Keratinocyte (primary cell): ENCODE data around the gene TMCC1. TPM values are rescaled to one million over a fixed set of nuclear protein-coding genes. Genes with fewer than 3 reads are reported as not detected.

ENCODE experiments used
- DNase-seq: peaks from one replicate; pipeline ENCODE4 v3.0.0-alpha.2; 2011; ENCODE audit warnings: low read depth, missing footprints, low spot score
- FAIRE-seq: peaks from 2 replicates; lab custom pipeline; 2011; peaks lifted over from hg19 to GRCh38; lab: Jason Lieb, UNC
- H2AFZ ChIP-seq: 2 replicates; pipeline ENCODE4 v1.6.0; 2012; ENCODE audit warnings: low read length, control low read depth, inconsistent platforms; ENCODE audit not compliant: control insufficient read depth
- H3K27ac ChIP-seq: 2 replicates; pipeline ENCODE4 v1.5.1; 2011; ENCODE audit warnings: low read length; ENCODE audit not compliant: control insufficient read depth, insufficient read depth
- H3K27me3 ChIP-seq: 3 replicates; pipeline ENCODE4 v1.6.0; 2011; ENCODE audit warnings: low read length; ENCODE audit not compliant: control insufficient read depth, insufficient read depth; ENCODE audit errors: extremely low read depth
- H3K36me3 ChIP-seq, 2 experiments: 2 replicates in 1 of 2; 3 replicates in 1 of 2; pipeline ENCODE4 v1.5.1; 2011; ENCODE audit warnings: low read length in 2 of 2, mild to moderate bottlenecking in 1 of 2; ENCODE audit not compliant: control insufficient read depth in 2 of 2, insufficient read depth in 2 of 2; ENCODE audit errors: extremely low read depth in 1 of 2
- H3K4me1 ChIP-seq: 3 replicates; pipeline ENCODE4 v1.5.1; 2011; ENCODE audit warnings: low read length; ENCODE audit not compliant: control insufficient read depth, insufficient read depth; ENCODE audit errors: extremely low read depth
- H3K4me2 ChIP-seq: 3 replicates; pipeline ENCODE4 v1.6.0; 2011; ENCODE audit warnings: low read depth, low read length; ENCODE audit not compliant: control insufficient read depth, insufficient read depth; ENCODE audit errors: extremely low read depth
- H3K4me3 ChIP-seq, 3 experiments: fragments of 200-600 bp in 1 of 3; sonication (generic) in 1 of 3; 2 replicates in 2 of 3; 3 replicates in 1 of 3; pipeline ENCODE4 v1.5.1; 2011 to 2016; ENCODE audit warnings: low read length in 3 of 3, mild to moderate bottlenecking in 3 of 3, control low read depth in 2 of 3, inconsistent platforms in 1 of 3, low read depth in 1 of 3, mixed read lengths in 1 of 3, mixed run types in 1 of 3, moderate library complexity in 1 of 3; ENCODE audit not compliant: control insufficient read depth in 2 of 3, insufficient read depth in 2 of 3; ENCODE audit errors: extremely low read depth in 1 of 3
- H3K79me2 ChIP-seq: 2 replicates; pipeline ENCODE4 v1.6.0; 2012; ENCODE audit warnings: low read length; ENCODE audit not compliant: control insufficient read depth, insufficient read depth
- H3K9ac ChIP-seq: 3 replicates; pipeline ENCODE4 v1.6.0; 2011; ENCODE audit warnings: low read length; ENCODE audit not compliant: control insufficient read depth, insufficient read depth; ENCODE audit errors: extremely low read depth
- H3K9me1 ChIP-seq: 3 replicates; pipeline ENCODE4 v1.6.0; 2011; ENCODE audit warnings: low read length; ENCODE audit not compliant: control insufficient read depth, insufficient read depth; ENCODE audit errors: extremely low read depth
- H3K9me3 ChIP-seq: 2 replicates; pipeline ENCODE4 v1.5.1; 2012; ENCODE audit warnings: low read depth, low read length; ENCODE audit not compliant: control insufficient read depth
- H4K20me1 ChIP-seq: 3 replicates; pipeline ENCODE4 v1.6.0; 2011; ENCODE audit warnings: low read length; ENCODE audit not compliant: control insufficient read depth, insufficient read depth; ENCODE audit errors: extremely low read depth
- EZH2 ChIP-seq: IDR thresholded peaks from one replicate; pipeline ENCODE4 v1.6.1; 2012; ENCODE audit warnings: inconsistent platforms, mild to moderate bottlenecking, low read length, moderate library complexity
- dilution Hi-C: fragments of 300-500 bp; cut with MboI; formaldehyde crosslinking; loops from one replicate; pipeline ENCODE4 v1.7.0; 2020; ENCODE audit warnings: low sequenced_read_pairs; ENCODE audit not compliant: extremely low pct_ligation_motif_present
- polyA plus RNA-seq, 5 experiments: library from polyadenylated mRNA; depleted of rRNA in 3 of 5; stranded (reverse) in 3 of 5; stranded (forward) in 1 of 5; unstranded in 1 of 5; fragments of >200 nt; gene quantifications; 1 replicate in 1 of 5; 2 replicates in 3 of 5; 3 replicates in 1 of 5; pipeline versions ENCODE4 v1.2.1 to v1.2.3, GENCODE V29; 2011 to 2012; ENCODE audit warnings: missing spikeins in 2 of 5, low read depth in 1 of 5, low replicate concordance in 1 of 5
- TF ChIP-seq, protein P1 (sequence below), 3 experiments: IDR thresholded peaks in 1 of 3; conservative IDR thresholded peaks in 1 of 3; optimal IDR thresholded peaks in 1 of 3; 2 replicates in 2 of 3; 3 replicates in 1 of 3; pipeline versions ENCODE3 to v1.5.1; 2011; ENCODE audit warnings: low read length in 3 of 3, mild to moderate bottlenecking in 3 of 3, moderate library complexity in 2 of 3, control low read depth in 1 of 3, inconsistent platforms in 1 of 3; ENCODE audit not compliant: insufficient read depth in 2 of 3; ENCODE audit errors: extremely low read depth in 1 of 3

The TMCC1 gene
- polyA plus RNA-seq, 1 donor (not counting 4 experiments of a cell fraction or from before 2014, with no cell fraction given) = 27.7 TPM

DNA sequence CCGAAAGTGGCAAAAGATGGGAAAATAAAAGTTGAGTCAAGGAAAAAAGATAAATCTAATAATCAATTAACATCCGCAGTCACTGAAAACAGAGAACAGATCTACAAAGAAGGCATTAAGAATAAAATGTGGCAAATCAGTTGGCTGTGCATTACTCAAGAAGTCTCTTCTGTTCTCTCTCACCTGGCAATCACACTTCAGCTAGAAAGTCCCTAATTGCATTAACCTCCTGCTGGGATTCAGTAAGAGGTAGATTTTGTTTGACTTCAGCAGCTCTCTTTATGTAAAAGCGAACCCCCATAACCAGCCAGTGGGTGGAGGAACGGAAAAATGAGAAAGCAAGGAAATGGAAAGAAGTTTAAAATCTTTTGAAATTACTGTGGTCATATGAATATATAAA lies 192.3 kb downstream of the TMCC1 start:
- peaks cover 0 to 2% of the 10 kb centered on the region in 2 experiments for H3K36me3 ChIP-seq
- H3K4me3 ChIP-seq = no peak overlapping the region
- TF ChIP-seq, protein P1, sequence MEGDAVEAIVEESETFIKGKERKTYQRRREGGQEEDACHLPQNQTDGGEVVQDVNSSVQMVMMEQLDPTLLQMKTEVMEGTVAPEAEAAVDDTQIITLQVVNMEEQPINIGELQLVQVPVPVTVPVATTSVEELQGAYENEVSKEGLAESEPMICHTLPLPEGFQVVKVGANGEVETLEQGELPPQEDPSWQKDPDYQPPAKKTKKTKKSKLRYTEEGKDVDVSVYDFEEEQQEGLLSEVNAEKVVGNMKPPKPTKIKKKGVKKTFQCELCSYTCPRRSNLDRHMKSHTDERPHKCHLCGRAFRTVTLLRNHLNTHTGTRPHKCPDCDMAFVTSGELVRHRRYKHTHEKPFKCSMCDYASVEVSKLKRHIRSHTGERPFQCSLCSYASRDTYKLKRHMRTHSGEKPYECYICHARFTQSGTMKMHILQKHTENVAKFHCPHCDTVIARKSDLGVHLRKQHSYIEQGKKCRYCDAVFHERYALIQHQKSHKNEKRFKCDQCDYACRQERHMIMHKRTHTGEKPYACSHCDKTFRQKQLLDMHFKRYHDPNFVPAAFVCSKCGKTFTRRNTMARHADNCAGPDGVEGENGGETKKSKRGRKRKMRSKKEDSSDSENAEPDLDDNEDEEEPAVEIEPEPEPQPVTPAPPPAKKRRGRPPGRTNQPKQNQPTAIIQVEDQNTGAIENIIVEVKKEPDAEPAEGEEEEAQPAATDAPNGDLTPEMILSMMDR (optimal IDR thresholded peaks at IDR 0.05 in 1 of 3, IDR thresholded peaks at IDR 0.05 in 1 of 3, conservative IDR thresholded peaks at IDR 0.05 in 1 of 3; ENCODE audit: extremely low read depth in 1 of 3, insufficient read depth in 2 of 3, low read length in 3 of 3) = no peak
- TF ChIP-seq EZH2 = no peak
- peaks cover 2% of the 10 kb centered on the region for H3K9me3 ChIP-seq
- peaks cover 69% of the 10 kb centered on the region for H3K79me2 ChIP-seq
- no peak overlapping the region for H2AFZ ChIP-seq
- no peaks in the 10 kb centered on the region for H3K9me1 ChIP-seq
- H3K27me3 ChIP-seq = no peaks in the 10 kb centered on the region
- FAIRE-seq (no peak), DNase-seq (no peak)
- H4K20me1 ChIP-seq = no peaks in the 10 kb centered on the region
- no peak overlapping the region for H3K4me2 ChIP-seq
- H3K27ac ChIP-seq = no peak overlapping the region
- H3K9ac ChIP-seq = no peak overlapping the region
- dilution Hi-C loops = no loop called here
- peaks cover 6% of the 10 kb centered on the region for H3K4me1 ChIP-seq

DNA sequence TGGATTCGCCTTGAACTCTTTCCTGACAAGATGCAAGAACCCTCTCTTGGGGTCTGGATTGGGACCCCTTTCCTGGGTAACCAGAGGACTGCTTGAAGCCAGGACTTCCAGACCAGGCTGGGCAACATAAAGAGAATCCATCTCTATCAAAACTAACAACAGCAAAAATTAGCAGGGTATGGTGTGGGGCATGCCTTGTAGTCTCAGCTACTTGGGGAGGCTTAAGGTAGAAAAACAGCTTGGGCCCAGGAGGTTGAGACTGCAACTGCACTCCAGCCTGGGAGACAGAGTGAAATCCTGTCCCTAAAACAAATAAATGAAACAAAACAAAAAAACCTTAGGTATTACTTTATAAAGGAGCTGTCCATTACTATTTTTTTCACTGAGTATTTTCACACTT lies 193.9 kb downstream of the TMCC1 start:
- no peak for TF ChIP-seq EZH2
- TF ChIP-seq, protein P1 (optimal IDR thresholded peaks at IDR 0.05 in 1 of 3, IDR thresholded peaks at IDR 0.05 in 1 of 3, conservative IDR thresholded peaks at IDR 0.05 in 1 of 3; ENCODE audit: extremely low read depth in 1 of 3, insufficient read depth in 2 of 3, low read length in 3 of 3) = no peak
- H3K4me1 ChIP-seq = peaks cover 12% of the 10 kb centered on the region
- dilution Hi-C loops = no loop called here
- no peak overlapping the region for H3K9ac ChIP-seq
- no peak overlapping the region for H3K4me3 ChIP-seq
- no peaks in the 10 kb centered on the region for H4K20me1 ChIP-seq
- peaks cover 0 to 2% of the 10 kb centered on the region in 2 experiments for H3K36me3 ChIP-seq
- peaks cover 2% of the 10 kb centered on the region for H3K9me3 ChIP-seq
- H3K4me2 ChIP-seq = no peak overlapping the region
- no peak for FAIRE-seq
- no peak overlapping the region for H3K27ac ChIP-seq
- peaks cover 67% of the 10 kb centered on the region for H3K79me2 ChIP-seq
- H2AFZ ChIP-seq = no peak overlapping the region
- no peaks in the 10 kb centered on the region for H3K27me3 ChIP-seq
- DNase-seq = no peak
- no peaks in the 10 kb centered on the region for H3K9me1 ChIP-seq
